ENCODE data around the gene SMTNL2. TPM values are rescaled to one million over a fixed set of nuclear protein-coding genes. Genes with fewer than 3 reads are reported as not detected.
A peak's percentile ranks its signal among the peaks of the same experiment; 100 is the strongest.
"Not testable (repeated sequence)": the region's sequence is repeated elsewhere in the genome, so short reads cannot be mapped to it uniquely, and the experiment has no call there.

SMTNL2 gene
- total RNA-seq, 1 donor from 2014 or later: 2.4 TPM

DNA sequence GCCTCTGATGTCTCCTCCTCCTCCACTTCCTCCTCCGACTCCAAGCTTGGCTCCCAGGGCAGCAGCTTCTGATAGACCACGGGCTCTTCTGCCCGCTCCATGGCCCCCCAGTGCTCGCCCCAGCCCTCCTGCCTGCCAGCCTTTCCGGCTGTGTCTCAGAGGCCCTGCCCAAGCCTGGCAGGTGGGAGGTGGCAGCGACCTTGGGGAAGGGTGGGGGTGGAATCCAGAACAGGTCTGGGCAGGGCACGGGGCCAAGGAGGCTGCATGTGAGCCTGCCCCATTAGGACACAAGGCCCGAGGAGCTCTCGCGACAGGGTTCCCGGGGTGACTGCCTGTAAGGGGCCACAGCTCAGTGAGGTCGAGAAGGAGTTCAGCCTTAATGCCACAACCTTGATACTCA is 23.9 kb upstream of the SMTNL2 start, which contains the start of gene GGT6:
GGT6 (minus strand) TSS at position 157 of the 400 bp plus-strand sequence; CDS start at position 101, 56 bp downstream.
- no peak for DNase-seq (ENCODE audit: low spot score)

DNA sequence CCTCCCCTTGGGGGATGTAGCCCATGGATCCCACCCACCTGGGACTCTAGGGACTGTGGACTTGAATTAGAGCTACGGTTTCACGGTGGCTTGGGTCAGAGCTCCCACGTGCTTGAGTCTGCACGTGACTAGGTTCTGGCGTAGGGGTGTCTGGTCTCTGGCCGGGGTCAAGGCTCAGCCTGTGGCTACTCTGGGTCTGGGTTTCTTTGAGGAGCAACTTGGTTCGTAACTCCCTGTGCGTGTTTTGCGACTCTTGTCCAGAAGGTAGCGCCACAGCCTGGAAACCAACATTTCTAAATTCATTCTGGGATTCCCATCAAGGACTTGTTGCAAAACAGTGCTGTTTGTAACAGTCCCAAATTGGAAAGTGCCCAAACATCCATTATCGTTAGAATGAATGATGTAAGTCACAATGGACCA is 23.5 kb upstream of the SMTNL2 start:
- DNase-seq (ENCODE audit: low spot score): no peak

DNA sequence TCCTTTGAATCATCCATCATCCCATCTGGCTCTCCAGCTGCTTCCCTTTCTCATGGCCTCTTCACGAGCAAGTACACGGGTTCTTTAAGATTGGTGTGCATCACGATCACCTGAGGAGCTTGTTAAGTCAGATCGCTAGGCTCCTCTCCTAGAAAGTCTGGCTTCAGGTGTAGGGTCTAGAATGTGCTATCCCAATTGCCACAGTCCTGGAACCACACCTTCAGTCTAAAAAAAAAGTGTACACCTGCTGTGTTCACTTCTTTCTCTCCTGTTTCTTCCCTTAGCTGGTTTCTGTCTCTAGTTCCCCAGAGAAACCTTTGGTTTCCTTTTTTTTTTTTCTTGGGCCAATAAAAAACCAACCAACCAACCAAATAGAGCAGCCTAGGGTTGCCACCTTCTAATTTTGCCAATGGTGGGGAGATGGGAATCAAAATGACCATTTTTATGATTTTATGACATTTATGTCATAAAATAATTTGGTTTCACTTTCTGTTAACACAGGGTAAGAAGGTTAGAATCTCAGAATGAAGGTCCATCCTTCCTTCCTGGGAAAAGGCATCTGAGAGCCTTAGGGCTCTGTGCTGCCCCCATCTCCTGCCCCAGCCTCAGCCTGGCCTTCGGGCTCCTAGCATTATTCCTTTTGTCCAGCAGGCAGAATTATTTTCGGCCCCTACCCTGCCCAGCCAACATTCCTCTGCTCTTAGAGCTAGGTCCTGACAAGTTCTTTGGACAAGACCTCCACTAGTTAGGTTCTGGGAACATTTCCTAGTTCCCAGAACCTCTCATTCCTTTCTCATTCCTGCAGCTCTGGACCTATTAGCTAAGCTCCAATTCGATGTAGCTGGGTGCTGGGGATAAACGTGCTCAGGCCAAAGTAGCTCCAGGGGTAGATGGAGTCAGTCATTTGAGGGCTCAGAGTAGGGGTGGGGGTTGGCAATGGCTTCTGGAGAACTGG is 22.0 kb upstream of the SMTNL2 start:
- DNase-seq (ENCODE audit: low spot score): no peak

DNA sequence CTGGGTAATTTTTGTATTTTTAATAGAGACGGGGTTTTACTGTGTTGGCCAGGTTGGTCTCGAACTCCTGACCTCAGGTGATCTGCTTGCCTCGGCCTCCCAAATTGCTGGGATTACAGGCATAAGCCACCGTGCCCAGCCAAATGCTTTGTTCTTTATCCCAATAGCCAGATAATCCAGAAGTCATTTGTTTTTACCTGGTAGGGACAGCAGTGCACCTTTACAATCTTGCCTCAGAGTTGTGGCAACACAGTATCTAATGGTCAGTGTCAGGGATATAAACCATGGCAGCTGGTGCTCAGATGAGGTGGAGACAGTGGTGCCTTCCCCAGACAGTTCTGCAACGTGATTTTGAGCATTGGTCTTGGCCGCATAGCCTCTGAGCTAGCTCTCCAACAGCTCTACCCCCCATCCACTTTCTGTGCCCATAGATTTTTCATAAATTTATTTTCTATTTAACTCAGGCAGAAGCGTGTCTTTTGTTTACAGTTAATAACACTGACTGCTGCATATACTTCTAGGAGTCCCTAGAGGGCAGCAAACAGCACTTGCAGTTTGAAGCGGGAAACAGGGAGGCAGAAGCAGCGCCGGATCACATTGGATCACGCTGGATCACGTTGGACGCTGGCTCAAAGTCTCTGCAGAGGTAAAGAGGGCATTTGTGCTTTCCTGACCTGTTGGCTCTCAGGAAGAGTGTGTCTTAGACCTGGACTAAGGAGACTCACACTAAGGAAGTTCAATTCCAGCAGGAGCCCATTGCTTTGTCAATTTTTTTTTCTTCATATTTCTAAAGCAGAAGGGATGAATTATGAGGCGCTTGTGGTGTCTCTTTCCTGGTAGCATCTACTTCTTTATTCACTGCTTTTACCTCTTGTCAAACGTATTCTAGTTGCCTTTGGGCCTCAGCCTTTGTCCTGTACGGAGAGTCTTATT is 18.9 kb upstream of the SMTNL2 start:
- DNase-seq (ENCODE audit: low spot score): peak; percentile 73

DNA sequence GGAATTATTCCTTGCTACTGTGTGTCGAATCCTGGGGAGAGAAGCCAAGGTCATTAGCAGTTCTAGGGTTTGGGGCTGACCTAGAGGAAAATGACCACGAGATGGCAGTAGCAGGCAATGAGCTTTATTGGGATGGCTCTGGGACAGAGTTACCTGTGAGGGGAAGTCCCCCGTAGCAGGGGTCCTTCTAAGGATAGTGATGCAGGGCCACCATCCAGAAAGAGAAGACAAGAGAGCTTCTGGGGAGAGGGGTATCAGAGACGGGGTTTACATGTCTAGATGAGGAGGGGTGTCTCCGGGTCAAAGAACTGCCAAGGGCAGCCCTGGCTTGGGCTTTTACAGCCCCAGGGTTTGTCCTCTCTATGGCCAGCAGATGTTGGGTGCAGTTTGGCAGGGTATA is 17.5 kb upstream of the SMTNL2 start:
- peak; percentile 49 for DNase-seq (ENCODE audit: low spot score)

DNA sequence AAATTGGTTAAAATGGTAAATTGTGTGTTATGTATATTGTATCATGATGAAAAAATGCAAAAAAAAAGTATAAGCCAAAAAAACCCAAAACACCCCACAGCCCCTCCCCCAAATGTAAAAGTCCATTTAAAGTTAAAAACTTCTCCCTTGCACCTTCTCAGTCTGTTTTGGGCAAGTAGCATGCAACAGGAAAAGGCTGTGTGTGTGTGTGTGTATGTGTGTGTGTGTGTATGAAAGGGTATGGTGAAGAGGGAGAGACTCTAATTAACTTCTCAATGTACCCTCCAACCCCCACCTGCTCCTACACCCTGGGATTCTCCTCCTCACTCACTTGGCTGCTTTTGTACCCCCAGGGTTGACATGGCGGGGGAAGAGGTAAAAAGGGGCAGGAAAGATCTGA is 14.7 kb upstream of the SMTNL2 start:
- no peak for DNase-seq (ENCODE audit: low spot score)

DNA sequence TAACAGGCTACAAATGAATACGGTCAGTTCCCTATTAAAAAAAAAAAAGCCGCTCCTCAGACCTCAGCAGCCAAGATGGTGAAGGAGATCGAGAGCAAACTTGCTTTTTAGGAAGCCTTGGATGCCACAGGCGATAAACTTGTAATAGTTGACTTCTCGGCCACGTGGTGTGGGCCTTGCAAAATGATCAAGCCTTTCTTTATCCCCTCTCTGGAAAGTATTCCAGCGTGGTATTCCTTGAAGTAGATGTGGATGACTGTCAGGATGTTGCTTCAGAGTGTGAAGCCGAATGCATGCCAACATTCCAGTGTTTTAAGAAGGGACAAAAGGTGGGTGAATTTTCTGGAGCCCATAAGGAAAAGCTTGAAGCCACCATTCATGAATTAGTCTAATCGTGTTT is 12.2 kb upstream of the SMTNL2 start:
- no peak for DNase-seq (ENCODE audit: low spot score)

DNA sequence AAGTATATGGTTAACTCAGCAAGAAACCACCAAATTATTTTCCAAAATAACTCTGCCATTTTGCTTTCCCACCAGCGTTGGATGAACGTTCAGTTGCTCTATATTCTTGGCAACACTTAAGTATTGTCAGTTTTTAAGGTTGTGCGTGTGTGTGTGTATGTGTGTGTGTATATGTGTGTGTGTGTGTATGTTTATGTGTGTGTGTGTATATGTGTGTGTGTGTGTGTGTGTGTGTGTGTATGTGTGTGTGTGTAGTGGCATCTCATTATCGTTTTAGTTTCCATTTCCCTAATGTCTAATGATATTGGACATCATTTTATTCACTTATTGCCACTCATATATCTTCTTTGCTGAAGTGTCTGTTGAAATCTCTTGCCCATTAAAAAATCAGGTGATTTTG is 11.2 kb upstream of the SMTNL2 start:
- DNase-seq (ENCODE audit: low spot score): no peak

DNA sequence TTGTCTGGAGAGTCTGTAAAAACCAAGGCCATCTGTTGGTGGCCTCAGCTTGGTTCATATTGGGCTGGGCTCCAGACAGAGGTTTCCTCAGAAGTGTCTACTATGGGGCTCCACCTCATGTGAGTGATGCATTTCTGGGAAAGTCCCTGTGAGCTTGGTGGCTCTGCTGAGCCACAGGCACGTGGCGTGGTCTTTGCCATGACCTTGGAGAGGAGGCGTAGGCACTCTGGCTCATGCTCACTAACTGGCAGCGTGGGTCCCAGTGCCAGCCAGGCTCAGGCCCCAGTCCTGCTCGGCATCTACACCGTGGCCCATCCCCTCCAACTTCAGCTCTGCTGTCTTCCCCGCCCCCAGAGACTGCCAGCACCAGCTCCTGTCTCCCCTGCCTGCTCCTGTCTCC is 10.7 kb upstream of the SMTNL2 start:
- no peak for DNase-seq (ENCODE audit: low spot score)

DNA sequence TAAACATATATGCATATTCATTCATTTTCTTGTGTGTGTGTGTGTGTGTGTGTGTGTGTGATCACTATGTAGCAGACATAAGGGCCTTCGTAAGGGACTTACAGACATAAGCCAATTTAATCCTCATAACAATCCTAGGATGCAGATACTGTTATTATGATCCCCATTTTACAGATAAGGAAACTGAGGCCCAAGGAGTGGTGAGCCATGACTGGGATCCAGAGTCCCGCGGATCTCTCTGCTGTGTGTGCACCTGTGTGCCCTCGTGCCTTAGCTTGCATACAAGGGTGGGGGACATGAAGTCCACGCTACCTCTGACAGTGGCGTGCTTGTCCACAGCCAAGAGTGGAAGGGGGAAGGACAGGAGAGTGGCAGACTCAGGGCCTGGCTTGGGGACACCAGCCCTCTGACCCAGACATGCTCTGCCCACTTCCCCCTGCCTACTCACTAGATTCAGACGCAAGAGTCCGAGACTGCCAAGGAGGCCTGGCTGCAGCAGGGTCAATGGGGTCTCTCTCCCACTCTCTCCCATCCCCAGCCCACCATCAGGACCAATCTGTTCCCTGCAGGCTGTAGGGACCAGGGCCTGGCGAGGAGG is 9.8 kb upstream of the SMTNL2 start:
- DNase-seq (ENCODE audit: low spot score): no peak

DNA sequence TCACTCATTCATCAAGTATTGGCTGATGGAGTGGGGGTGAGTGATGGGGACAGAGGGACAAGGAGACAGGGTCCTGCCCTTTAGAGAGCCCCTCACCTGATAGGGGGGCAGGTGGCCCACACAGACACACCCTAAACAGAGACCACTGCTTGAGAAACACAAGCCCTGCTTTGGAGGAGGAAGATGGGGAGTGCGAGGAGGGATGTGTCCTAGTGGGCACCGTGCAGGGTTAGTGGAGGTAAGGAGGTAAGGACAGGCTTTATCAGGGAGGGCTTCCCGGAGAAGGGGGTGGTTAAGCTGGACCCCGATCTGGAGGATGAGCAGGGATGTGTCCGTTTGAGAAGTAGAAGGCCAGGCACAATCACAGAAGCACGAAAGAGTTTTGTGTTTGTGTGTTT is 8.2 kb upstream of the SMTNL2 start:
- no peak for DNase-seq (ENCODE audit: low spot score)

DNA sequence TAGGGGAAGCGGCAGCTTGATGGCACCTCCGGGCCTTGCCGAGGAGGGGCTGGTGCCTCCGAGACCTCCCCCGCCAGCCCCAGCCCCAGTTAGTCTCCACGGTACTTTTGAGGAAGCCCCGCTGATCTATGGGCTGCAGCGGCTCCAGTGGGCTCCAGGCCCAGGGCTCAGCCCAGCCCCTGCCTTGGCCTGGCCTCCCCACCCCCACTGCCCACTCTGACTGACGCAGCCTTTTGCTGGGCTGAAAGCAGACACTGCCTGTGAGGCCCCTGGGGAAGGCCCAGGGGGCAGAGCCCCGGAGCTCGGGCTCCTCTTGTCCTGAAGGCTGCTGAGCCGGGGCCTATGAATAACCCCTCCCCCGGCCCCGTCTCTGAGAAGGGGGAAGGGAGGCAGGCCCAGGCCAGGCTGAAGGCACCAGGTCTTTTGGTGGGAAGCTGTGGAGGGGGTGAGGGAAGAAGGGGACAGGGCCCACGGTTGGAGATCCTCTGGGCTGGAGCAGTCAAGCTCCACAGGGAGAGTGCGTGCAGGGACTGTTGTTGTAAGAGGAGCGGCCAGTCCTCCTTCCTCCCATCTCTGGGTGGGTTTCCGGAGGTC is 7.5 kb upstream of the SMTNL2 start:
- DNase-seq (ENCODE audit: low spot score): no peak

DNA sequence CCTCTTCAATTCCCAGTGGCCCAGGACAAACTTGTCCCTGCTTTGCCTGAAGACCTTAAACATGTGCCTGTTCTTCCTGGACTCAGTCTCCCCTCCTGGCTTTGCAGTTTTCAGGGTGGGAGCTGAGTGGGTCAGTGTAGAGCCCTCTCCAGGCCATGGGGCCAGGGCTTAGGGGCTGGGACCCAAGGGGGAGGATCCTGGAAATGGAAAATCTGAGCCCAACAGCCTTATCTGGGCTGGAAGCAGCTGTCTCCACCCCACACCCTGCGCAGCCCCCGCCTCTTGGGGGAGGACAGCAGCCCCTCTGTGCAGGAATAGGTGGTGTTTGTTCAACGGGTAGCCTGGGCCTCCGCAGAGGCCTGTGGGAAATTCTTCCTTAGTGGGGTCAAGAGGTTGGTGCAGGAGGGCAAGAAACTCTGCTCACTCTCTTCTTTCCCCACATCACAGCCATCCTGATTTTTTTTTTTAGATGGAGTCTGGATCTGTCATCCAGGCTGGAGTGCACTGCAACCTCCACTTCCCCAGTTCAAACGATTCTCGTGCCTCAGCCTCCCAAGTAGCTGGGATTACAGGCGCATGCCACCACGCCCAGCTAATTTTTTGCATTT is 6.8 kb upstream of the SMTNL2 start:
- DNase-seq (ENCODE audit: low spot score): no peak

DNA sequence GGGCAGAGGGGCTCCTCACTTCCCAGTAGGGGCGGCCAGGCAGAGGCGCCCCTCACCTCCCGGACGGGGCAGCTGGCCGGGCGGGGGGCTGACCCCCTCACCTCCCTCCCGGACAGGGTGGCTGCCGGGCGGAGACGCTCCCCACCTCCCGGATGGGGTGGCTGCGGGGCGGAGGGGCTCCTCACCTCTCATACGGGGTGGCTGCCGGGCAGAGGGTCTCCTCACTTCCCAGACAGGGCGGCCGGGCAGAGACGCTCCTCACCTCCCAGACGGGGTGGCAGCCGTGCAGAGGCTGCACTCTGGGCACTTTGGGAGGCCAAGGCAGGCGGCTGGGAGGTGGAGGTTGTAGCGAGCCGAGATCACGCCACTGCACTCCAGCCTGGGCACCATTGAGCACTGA is 6.0 kb upstream of the SMTNL2 start:
- DNase-seq (ENCODE audit: low spot score): not testable (repeated sequence)

DNA sequence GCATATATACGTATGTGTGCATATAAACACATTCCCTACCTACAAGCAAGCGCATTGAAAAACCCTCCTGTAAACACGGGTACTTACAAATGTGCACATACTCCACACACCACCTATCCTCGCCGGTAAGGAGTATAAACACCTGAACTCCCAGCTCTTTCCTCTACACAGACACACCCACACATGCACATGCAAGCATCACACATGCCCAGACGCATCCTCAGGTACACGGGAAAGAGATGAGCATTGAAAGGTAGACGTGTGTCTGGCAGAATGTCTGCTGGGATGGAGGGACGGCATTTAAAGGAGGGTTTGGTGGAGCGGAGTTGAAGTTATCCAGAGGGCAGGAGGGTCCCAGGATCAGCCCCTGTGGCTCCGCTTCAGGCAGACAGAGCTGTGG is 4.7 kb upstream of the SMTNL2 start:
- no peak for DNase-seq (ENCODE audit: low spot score)

DNA sequence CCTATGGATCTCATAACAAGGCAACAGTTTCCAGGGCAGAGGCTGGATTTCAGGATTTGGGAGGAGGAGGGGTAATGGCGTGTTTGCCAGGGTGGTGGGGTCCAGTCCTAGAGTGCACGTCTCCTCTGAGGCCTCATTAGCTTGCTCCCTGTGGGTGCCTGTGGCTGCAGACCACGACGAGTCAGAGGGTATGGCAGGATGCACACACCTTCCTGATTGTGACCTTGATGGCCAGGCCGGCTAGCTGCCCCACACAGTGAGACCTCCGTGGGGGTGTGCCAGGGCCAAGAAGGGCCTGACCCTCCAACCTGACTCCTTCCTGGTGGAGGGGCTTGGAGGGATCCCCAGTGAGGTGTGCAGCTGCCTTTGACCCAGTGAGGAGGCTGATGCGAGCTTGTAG is 4.0 kb upstream of the SMTNL2 start:
- DNase-seq (ENCODE audit: low spot score): no peak

DNA sequence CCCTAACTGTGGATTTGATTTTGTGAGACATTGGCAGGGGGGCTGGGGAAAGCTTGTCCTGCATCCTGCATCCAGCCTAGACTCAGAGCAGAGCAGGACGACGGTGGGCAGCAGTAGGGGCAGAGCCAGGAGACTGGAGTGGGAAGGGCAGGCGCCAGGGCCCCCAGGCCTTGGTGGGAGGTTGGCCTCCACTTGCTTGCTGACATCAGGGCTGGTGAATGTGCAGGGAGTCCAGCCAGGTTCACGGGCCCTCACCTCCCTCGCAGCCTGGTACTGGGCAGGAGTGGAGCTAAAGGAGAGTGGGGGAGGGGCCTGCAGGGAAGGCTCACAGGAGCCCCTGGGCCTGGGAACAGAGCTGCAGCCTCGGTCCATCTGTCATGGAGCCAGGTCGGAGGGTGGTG is 2.2 kb upstream of the SMTNL2 start:
- DNase-seq (ENCODE audit: low spot score): no peak

DNA sequence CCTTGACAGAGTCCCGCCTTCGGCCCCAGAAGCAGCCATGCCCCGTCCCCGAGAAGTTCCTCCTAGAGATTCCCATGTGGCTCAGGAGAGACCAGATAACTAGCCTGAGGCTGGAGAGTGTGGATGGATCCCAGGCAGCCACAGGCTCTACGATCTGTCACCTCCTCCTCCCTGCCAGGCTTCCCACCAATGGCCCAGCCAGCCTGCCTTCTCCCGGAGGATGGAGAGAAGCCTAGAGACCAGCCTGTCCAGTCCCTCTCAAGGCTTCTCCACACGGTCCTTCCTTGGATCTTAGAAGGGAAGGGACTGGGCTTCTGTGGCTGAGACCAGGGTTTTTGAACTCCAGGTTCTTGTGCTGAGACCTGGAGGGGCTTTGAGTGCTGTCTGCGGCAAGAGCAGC is 1.6 kb upstream of the SMTNL2 start:
- DNase-seq (ENCODE audit: low spot score): no peak

DNA sequence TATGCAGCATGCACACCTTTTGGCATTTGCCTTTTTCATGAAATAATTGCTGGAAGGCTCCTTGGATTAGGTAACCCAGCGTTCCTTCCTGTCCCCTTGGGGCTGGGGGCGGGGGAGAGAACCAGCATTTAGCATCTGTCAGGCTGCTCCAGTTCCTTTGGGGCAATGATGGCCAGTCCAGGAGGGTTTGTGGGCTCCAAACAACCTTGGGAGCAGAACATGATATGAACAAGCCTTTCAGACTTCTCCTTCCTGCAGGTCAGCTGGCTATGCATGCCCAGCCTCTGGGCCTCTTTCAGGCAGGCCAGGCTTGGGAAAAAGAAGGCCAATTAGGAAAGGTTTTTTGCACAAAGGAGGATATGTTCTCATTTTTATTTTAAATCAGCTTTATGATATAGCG is 1.1 kb upstream of the SMTNL2 start:
- DNase-seq (ENCODE audit: low spot score): no peak

DNA sequence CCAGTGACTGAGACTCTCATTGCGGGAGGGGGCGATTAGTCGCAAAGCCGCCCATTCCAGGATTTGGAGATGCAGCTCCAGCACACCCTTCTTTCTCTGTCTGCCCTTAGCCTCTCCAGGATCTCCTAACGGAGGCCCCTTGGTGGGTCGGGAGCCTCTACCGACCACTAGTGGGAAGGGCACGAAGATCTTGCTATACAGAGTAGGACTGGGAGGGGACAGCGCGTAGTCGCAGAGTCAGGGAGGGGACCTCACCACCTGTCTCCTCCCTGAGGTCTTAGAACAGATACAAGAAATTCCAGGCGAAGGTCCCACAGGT is 588 bp upstream of the SMTNL2 start:
- no peak for DNase-seq (ENCODE audit: low spot score)

DNA sequence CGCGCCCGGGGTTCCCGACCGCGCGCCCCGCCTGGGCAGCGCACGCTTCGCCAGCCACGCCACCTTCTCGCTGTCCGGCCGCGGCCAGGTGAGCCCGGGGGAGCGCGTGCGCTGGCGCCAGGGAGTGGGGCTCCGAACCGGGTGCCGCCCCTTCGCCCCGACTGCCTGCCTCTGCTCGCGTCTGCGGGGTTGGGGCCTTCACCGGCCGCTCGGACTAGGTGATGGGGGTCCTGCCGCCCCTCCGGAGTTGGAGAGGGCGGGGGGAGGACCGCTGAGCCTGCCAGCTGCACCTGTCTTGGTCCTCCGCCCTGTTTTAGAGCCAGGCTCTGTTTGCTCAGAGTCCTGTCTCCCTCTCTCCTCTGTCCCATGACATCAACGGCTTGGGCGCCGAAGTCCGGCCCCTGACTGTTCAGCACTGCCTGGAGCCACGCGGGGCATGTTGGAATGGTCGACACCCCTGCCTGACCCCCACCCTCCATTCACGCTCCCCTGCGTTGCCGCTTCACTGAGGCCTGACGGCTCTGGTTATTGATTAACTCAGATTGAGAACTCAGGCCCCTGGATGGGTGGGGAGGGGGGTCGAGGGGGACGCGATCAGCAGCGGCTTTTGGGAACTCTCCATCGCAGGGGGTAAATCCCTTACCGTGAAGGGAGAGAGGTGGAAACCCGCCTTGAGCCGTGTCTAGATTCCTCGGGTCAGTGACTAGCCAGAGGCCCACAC is 748 bp downstream of the SMTNL2 start:
- no peak for DNase-seq (ENCODE audit: low spot score)

All from mucosa of gallbladder (tissue), 1 donor.